Uterus (tissue), 2 donors: ENCODE data around the gene NACC2.

Experiments used
- CTCF ChIP-seq, 4 experiments: fragments of 200-600 bp in 2 of 4; fragments of 450-650 bp in 2 of 4; sonication (generic) in 2 of 4; IDR thresholded peaks; one replicate each; pipeline ENCODE4 v1.5.1; 2016 to 2019; ENCODE audit warnings: antibody characterized with exemption in 4 of 4, mild to moderate bottlenecking in 2 of 4, moderate library complexity in 1 of 4
- POLR2A ChIP-seq, 2 donors: fragments of 450-650 bp; IDR thresholded peaks; one replicate each; pipeline ENCODE4 v1.6.1; 2016; ENCODE audit warnings: antibody characterized with exemption in 2 of 2, mild to moderate bottlenecking in 1 of 2, moderate library complexity in 1 of 2

- TF ChIP-seq POLR2A (IDR thresholded peaks at IDR 0.05) = no peak
- TF ChIP-seq CTCF (IDR thresholded peaks at IDR 0.05) = no peak
These were observed 36.8 kb upstream of the NACC2 start for GRCh38 chr9:136131629-136132511.
